HepG2 (cell line): ENCODE measurements around the gene UGCG.

ENCODE experiments used
- CTCF ChIP-seq: sonication (generic); formaldehyde crosslinking; IDR thresholded peaks from 2 replicates; pipeline ENCODE4 v1.5.0; 2020; ENCODE audit warnings: mild to moderate bottlenecking, missing genetic modification reagents, moderate library complexity
- GPN1 ChIP-seq: sonication (generic); formaldehyde crosslinking; IDR thresholded peaks from 2 replicates; pipeline ENCODE4 v1.5.1; 2020; ENCODE audit warnings: missing genetic modification reagents, borderline replicate concordance
- SP1 ChIP-seq, 2 experiments: fragments of 450-650 bp in 1 of 2; sonication (generic) in 1 of 2; formaldehyde crosslinking in 1 of 2; IDR thresholded peaks; 2 replicates each; pipeline versions ENCODE4 v1.4.0 to v1.6.1; 2016 to 2020; ENCODE audit warnings: missing genetic modification reagents in 1 of 2
- STAT5B ChIP-seq: sonication (generic); formaldehyde crosslinking; IDR thresholded peaks from 2 replicates; pipeline ENCODE4 v1.4.0; 2020; ENCODE audit warnings: missing genetic modification reagents
- ZGPAT ChIP-seq: IDR thresholded peaks from 2 replicates; pipeline ENCODE4 v1.6.1; 2016; ENCODE audit warnings: mild to moderate bottlenecking
- ZNF256 ChIP-seq: sonication (generic); formaldehyde crosslinking; conservative IDR thresholded peaks from 2 replicates; pipeline ENCODE4 v1.4.0; 2020; ENCODE audit warnings: missing genetic modification reagents
- ZNF331 ChIP-seq: sonication (generic); formaldehyde crosslinking; IDR thresholded peaks from 2 replicates; pipeline ENCODE4 v1.4.0; 2020; ENCODE audit warnings: missing genetic modification reagents
- ZNF703 ChIP-seq: sonication (generic); formaldehyde crosslinking; IDR thresholded peaks from 2 replicates; pipeline ENCODE4 v1.5.1; 2020; ENCODE audit warnings: missing genetic modification reagents, mild to moderate bottlenecking, moderate library complexity, borderline replicate concordance

DNA sequence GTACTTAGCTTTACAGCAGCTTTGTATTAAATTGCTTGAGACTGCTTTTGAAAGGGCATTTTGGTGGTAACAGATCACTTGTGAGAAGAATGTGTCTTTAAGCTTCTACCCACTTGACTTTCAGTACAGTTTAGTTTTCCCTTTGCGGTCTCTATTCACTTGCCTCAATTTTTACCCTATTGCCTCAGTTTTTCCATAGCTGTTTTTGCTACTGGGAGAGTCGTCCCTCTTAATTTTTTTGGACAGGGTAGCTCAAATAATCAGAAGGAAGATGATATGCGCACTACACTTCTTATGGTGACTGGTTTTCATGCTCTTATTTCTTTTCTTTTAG lies 18.8 kb downstream of the UGCG start:
- TF ChIP-seq ZNF703 (CRISPR knock-in tag) (no peak), GPN1 (CRISPR knock-in tag) (no peak), ZNF256 (CRISPR knock-in tag) (no peak), ZGPAT (no peak), ZNF331 (no peak), STAT5B (no peak), CTCF (CRISPR knock-in tag) (no peak), SP1 (IDR thresholded peaks at IDR 0.05) (no peak), SP1 (CRISPR knock-in tag; IDR thresholded peaks at IDR 0.05) (no peak)
